ENCODE measurements around the gene CRACR2B. TPM values are rescaled to one million over a fixed set of nuclear protein-coding genes. Genes with fewer than 3 reads are reported as not detected.

Gene CRACR2B
- total and polyA plus RNA-seq, 10 of the 15 experiments (the other 5 are each of a cell fraction or from before 2014, with no cell fraction given) = 0.10 to 33.7 (median 12.7) TPM

DNA sequence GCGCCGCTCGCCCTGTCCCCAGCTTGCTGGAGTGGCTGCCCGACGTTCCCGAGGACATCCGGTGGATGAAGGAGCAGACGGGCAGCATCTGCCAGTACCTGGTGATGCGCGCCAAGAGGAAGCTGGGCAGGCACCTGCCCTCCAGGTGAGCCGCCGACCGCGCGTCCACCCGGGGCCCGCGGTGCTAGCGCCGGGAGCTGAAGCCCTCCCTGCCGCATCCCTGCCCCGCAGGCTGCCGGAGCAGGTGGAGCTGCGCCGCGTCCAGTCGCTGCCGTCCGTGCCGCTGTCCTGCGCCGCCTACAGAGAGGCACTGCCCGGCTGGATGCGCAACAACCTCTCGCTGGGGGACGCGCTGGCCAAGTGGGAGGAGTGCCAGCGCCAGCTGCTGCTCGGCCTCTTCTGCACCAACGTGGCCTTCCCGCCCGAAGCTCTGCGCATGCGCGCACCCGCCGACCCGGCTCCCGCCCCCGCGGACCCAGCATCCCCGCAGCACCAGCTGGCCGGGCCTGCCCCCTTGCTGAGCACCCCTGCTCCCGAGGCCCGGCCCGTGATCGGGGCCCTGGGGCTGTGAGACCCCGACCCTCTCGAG, 3.3 kb upstream of the CRACR2B start:
- no peak overlapping the region for H3K9ac ChIP-seq (ENCODE audit: control insufficient read depth, insufficient read depth, low read length)
- no peaks in the 10 kb centered on the region for H3K27me3 ChIP-seq (replicated peaks in 1 of 2; ENCODE audit: control insufficient read depth in 2 of 2, insufficient read depth in 2 of 2, low read length in 1 of 2)
- H3K79me2 ChIP-seq (ENCODE audit: control insufficient read depth, insufficient read depth, low read length) = peaks cover 5% of the 10 kb centered on the region
- BruUV-seq (replicated peaks) = no TSS peak
- H3K27ac ChIP-seq (ENCODE audit: control insufficient read depth, insufficient read depth) = no peak overlapping the region
- no peak overlapping the region for H3K4me3 ChIP-seq
- H3K4me2 ChIP-seq (ENCODE audit: control insufficient read depth, insufficient read depth) = no peak overlapping the region
- FAIRE-seq = no peak
- POLR2A ChIA-PET = interaction anchor here (1.4 kb wide), 1 partner anchor 10 kb away, joined by 4 read pairs; no protein-coding TSS in a partner anchor
- no peaks in the 10 kb centered on the region; the same call in 1 of the 2 replicates for H4K20me1 ChIP-seq (ENCODE audit: control insufficient read depth, insufficient read depth)
- SMC1A ChIA-PET (ENCODE audit: uncharacterized antibody, unreplicated experiment) = no interaction called here
- in situ Hi-C loops (cut with MboI) (loop anchor here (25.0 kb wide), 1 partner anchor 1563 kb away; the partner anchor contains the start of gene CD81), intact Hi-C loops (cut with micrococcal nuclease; ENCODE audit: unreplicated experiment) (no loop called here)
- RAD21 ChIA-PET (ENCODE audit: unreplicated experiment) = no interaction called here
- H2AFZ ChIP-seq (ENCODE audit: control insufficient read depth, low read depth, low read length) = no peak overlapping the region
- no peak for ATAC-seq
- 0 out of 2 replicates have a peak, but pooled peaks have one; percentile 34 for TF ChIP-seq POLR2A (IDR thresholded peaks at IDR 0.05; ENCODE audit: low read depth, low read length)
- no peak for TF ChIP-seq IRF5 (IDR thresholded peaks at IDR 0.05; ENCODE audit: borderline replicate concordance)
- CTCF ChIA-PET = no interaction called here
- DNase-seq (ENCODE audit: low read depth, low spot score) = no peak
- H3K36me3 ChIP-seq (ENCODE audit: control insufficient read depth in 2 of 2, insufficient read depth in 2 of 2, low read length in 1 of 2) = no peaks in the 10 kb centered on the region; a peak in 2 of 4 replicates
- 97% methylated on average over 33 of the region's 59 CpGs for WGBS (ENCODE audit: insufficient coverage, insufficient replicate concordance, low lambda C conversion rate, missing lambda C conversion rate)
- no peaks in the 10 kb centered on the region for H3K9me3 ChIP-seq (replicated peaks; ENCODE audit: control insufficient read depth, insufficient read depth, low read length)
- peaks cover 20% of the 10 kb centered on the region for H3K4me1 ChIP-seq (ENCODE audit: control insufficient read depth, insufficient read depth, low read length)

- no peaks in the 10 kb centered on the region; the same call in 1 of the 2 replicates for H4K20me1 ChIP-seq (ENCODE audit: control insufficient read depth, insufficient read depth)
- no peak for DNase-seq (ENCODE audit: low read depth, low spot score)
- no peak overlapping the region for H3K4me3 ChIP-seq
- H3K27ac ChIP-seq (ENCODE audit: control insufficient read depth, insufficient read depth) = no peak overlapping the region
- no peak for ATAC-seq
- SMC1A ChIA-PET (ENCODE audit: uncharacterized antibody, unreplicated experiment) = no interaction called here
- no peak overlapping the region for H3K9ac ChIP-seq (ENCODE audit: control insufficient read depth, insufficient read depth, low read length)
- CTCF ChIA-PET = no interaction called here
- H3K4me1 ChIP-seq (ENCODE audit: control insufficient read depth, insufficient read depth, low read length) = peaks cover 26% of the 10 kb centered on the region
- H3K9me3 ChIP-seq (replicated peaks; ENCODE audit: control insufficient read depth, insufficient read depth, low read length) = no peaks in the 10 kb centered on the region
- POLR2A ChIA-PET = interaction anchor here (0.6 to 1.4 kb wide), 2 partner anchors 9 to 46 kb away, joined by 3 to 4 read pairs; no protein-coding TSS in a partner anchor
- intact Hi-C loops (cut with micrococcal nuclease; ENCODE audit: unreplicated experiment) = no loop called here
- 76% methylated on average over 9 of the region's 11 CpGs for WGBS (ENCODE audit: insufficient coverage, insufficient replicate concordance, low lambda C conversion rate, missing lambda C conversion rate)
- TF ChIP-seq POU2F2 (IDR thresholded peaks at IDR 0.05; ENCODE audit: borderline replicate concordance, low read depth, low read length) = no peak
- no peak for TF ChIP-seq ZNF622 (IDR thresholded peaks at IDR 0.05)
- no peak for TF ChIP-seq PAX5 (IDR thresholded peaks at IDR 0.05; ENCODE audit: borderline replicate concordance, low read depth, low read length)
- TF ChIP-seq NBN (IDR thresholded peaks at IDR 0.05) = no peak
- TF ChIP-seq SREBF2 (IDR thresholded peaks at IDR 0.05; ENCODE audit: low read length) = no peak
- TF ChIP-seq RELA (IDR thresholded peaks at IDR 0.05; ENCODE audit: borderline replicate concordance, partially characterized antibody) = no peak
- TF ChIP-seq, protein P1, sequence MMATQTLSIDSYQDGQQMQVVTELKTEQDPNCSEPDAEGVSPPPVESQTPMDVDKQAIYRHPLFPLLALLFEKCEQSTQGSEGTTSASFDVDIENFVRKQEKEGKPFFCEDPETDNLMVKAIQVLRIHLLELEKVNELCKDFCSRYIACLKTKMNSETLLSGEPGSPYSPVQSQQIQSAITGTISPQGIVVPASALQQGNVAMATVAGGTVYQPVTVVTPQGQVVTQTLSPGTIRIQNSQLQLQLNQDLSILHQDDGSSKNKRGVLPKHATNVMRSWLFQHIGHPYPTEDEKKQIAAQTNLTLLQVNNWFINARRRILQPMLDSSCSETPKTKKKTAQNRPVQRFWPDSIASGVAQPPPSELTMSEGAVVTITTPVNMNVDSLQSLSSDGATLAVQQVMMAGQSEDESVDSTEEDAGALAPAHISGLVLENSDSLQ (IDR thresholded peaks at IDR 0.05) = no peak
- TF ChIP-seq NFIC (IDR thresholded peaks at IDR 0.05; ENCODE audit: low read depth, low read length) = no peak
- no peak for TF ChIP-seq TCF12 (IDR thresholded peaks at IDR 0.05; ENCODE audit: low read depth, low read length)
- no peak for TF ChIP-seq SMAD5 (IDR thresholded peaks at IDR 0.05; ENCODE audit: low read depth)
- no peak for TF ChIP-seq FOXK2 (IDR thresholded peaks at IDR 0.05)
- TF ChIP-seq IKZF2 (IDR thresholded peaks at IDR 0.05) = no peak
- H3K79me2 ChIP-seq (ENCODE audit: control insufficient read depth, insufficient read depth, low read length) = peaks cover 5% of the 10 kb centered on the region
- RAD21 ChIA-PET (ENCODE audit: unreplicated experiment) = interaction anchor here (0.6 kb wide), 1 partner anchor 19 kb away, joined by 3 read pairs; no protein-coding TSS in a partner anchor
- no peak for FAIRE-seq
- BruUV-seq (replicated peaks) = no TSS peak
- no peak overlapping the region for H3K4me2 ChIP-seq (ENCODE audit: control insufficient read depth, insufficient read depth)
- no peaks in the 10 kb centered on the region; a peak in 1 of 4 replicates for H3K27me3 ChIP-seq (replicated peaks in 1 of 2; ENCODE audit: control insufficient read depth in 2 of 2, insufficient read depth in 2 of 2, low read length in 1 of 2)
- H3K36me3 ChIP-seq (ENCODE audit: control insufficient read depth in 2 of 2, insufficient read depth in 2 of 2, low read length in 1 of 2) = no peaks in the 10 kb centered on the region; a peak in 2 of 4 replicates
- H2AFZ ChIP-seq (ENCODE audit: control insufficient read depth, low read depth, low read length) = no peak overlapping the region
- in situ Hi-C loops (cut with MboI) = loop anchor here (25.0 kb wide), 1 partner anchor 1562 kb away; the partner anchor contains the start of gene CD81
These were observed 2.8 kb upstream of the CRACR2B start for GRCh38 chr11:824942-825341.
